Thyroid gland (tissue), 4 donors: Measurements from ENCODE around the gene CHRFAM7A.
"Not testable (repeated sequence)": the region's sequence is repeated elsewhere in the genome, so short reads cannot be mapped to it uniquely, and the experiment has no call there.

Source experiments
- CTCF ChIP-seq, 6 experiments: fragments of 200-600 bp in 3 of 6; fragments of 450-650 bp in 3 of 6; sonication (generic) in 3 of 6; IDR thresholded peaks; one replicate each; pipeline ENCODE4 v1.5.1; 2016 to 2019; ENCODE audit warnings: antibody characterized with exemption in 6 of 6, mild to moderate bottlenecking in 2 of 6, inconsistent platforms in 1 of 6, moderate library complexity in 1 of 6
- POLR2A ChIP-seq, 2 donors: fragments of 450-650 bp; IDR thresholded peaks; one replicate each; pipeline ENCODE4 v1.6.1; 2017; ENCODE audit warnings: antibody characterized with exemption in 2 of 2, mild to moderate bottlenecking in 2 of 2, moderate library complexity in 1 of 2

- not testable (repeated sequence) for TF ChIP-seq CTCF, POLR2A (IDR thresholded peaks at IDR 0.05)
Measured at GRCh38 chr15:30376375-30377081, 16.8 kb downstream of the CHRFAM7A start.
